ENCODE results near the gene PKIG. TPM values are rescaled to one million over a fixed set of nuclear protein-coding genes. Genes with fewer than 3 reads are reported as not detected.
A peak's percentile ranks its signal among the peaks of the same experiment; 100 is the strongest.

The PKIG gene
- total RNA-seq, 4 donors from 2014 or later: 21.5 to 42.6 (median 28.2) TPM

GRCh38 chr20:44601801-44602204 lies 19.4 kb downstream of the PKIG start:
- peak; percentile 44 to 89 for DNase-seq (ENCODE audit: low spot score in 2 of 2)
- intact Hi-C loops (cut with DNase I; ENCODE audit: low total_unique reads): loop anchor here (10.0 kb wide), 1 partner anchor 57 kb away; no protein-coding TSS in a partner anchor
- H3K4me3 ChIP-seq (ENCODE audit: low read depth, poor library complexity, severe bottlenecking): no peak overlapping the region
- 22 to 32% methylated on average over 1 of the region's 1 CpG for WGBS, 2 donors
- TF ChIP-seq CTCF (IDR thresholded peaks at IDR 0.05) (no peak), POLR2A (IDR thresholded peaks at IDR 0.05) (no peak)

- no peak overlapping the region for H3K4me3 ChIP-seq (ENCODE audit: low read depth, poor library complexity, severe bottlenecking)
- intact Hi-C loops (cut with DNase I; ENCODE audit: low total_unique reads): loop anchor here (10.0 kb wide), 1 partner anchor 59 kb away; no protein-coding TSS in a partner anchor
- TF ChIP-seq CTCF (IDR thresholded peaks at IDR 0.05): no peak
- TF ChIP-seq POLR2A (IDR thresholded peaks at IDR 0.05): no peak
- peak in 1 of 2 donors; percentile 50 for DNase-seq (ENCODE audit: low spot score in 2 of 2)
- 93 to 94% methylated on average over 8 of the region's 8 CpGs for WGBS, 2 donors
Observed at GRCh38 chr20:44603327-44603726, 20.9 kb downstream of the PKIG start.

- H3K4me3 ChIP-seq (ENCODE audit: low read depth, poor library complexity, severe bottlenecking): no peak overlapping the region
- DNase-seq (ENCODE audit: low spot score in 2 of 2): peak in 1 of 2 donors; percentile 42
- intact Hi-C loops (cut with DNase I; ENCODE audit: low total_unique reads): loop anchor here (10.0 kb wide), 1 partner anchor 62 kb away; no protein-coding TSS in a partner anchor
- WGBS, 2 donors: 84 to 94% methylated on average over 5 of the region's 5 CpGs
- TF ChIP-seq POLR2A (IDR thresholded peaks at IDR 0.05) (no peak), CTCF (IDR thresholded peaks at IDR 0.05) (no peak)
Observed at GRCh38 chr20:44606725-44607441, 24.5 kb downstream of the PKIG start.

GRCh38 chr20:44609006-44609515 lies 26.7 kb downstream of the PKIG start:
- peak in 1 of 2 donors; percentile 86 for DNase-seq (ENCODE audit: low spot score in 2 of 2)
- intact Hi-C loops (cut with DNase I; ENCODE audit: low total_unique reads): loop anchor here (10.0 kb wide), 1 partner anchor 64 kb away; no protein-coding TSS in a partner anchor
- WGBS, 2 donors: 47 to 59% methylated on average over 9 of the region's 9 CpGs
- H3K4me3 ChIP-seq (ENCODE audit: low read depth, poor library complexity, severe bottlenecking): no peak overlapping the region
- TF ChIP-seq POLR2A (IDR thresholded peaks at IDR 0.05) (no peak), CTCF (IDR thresholded peaks at IDR 0.05) (no peak)

- DNase-seq (ENCODE audit: low spot score in 2 of 2): peak; percentile 87 to 98
- no peak overlapping the region for H3K4me3 ChIP-seq (ENCODE audit: low read depth, poor library complexity, severe bottlenecking)
- 27 to 29% methylated on average over 25 of the region's 25 CpGs for WGBS, 2 donors
- intact Hi-C loops (cut with DNase I; ENCODE audit: low total_unique reads): loop anchor here (5.0 to 10.0 kb wide), 3 partner anchors 65 to 222 kb away; partner anchors contain the start of gene TTPAL
- TF ChIP-seq POLR2A (IDR thresholded peaks at IDR 0.05): no peak
- peak in 1 of 3 donors; percentile 86 for TF ChIP-seq CTCF (IDR thresholded peaks at IDR 0.05)
Observed at GRCh38 chr20:44609516-44610312, 27.3 kb downstream of the PKIG start.
